OCI-LY3 (cell line): ENCODE data around the gene PTBP3.

Experiments
- H2AFZ ChIP-seq: fragments of 200-600, 300-600 bp; shearing (Covaris generic); 2 replicates; pipeline ENCODE4 v1.6.0; 2014; ENCODE audit warnings: antibody characterized with exemption, low read depth, low read length
- H3K27ac ChIP-seq: fragments of 200-600, 300-600 bp; sonication (generic); 2 replicates; pipeline ENCODE4 v1.5.1; 2014; ENCODE audit warnings: mild to moderate bottlenecking, low read length, moderate library complexity, mixed read lengths
- H3K27me3 ChIP-seq: fragments of 200-600, 300-600 bp; sonication (generic); 2 replicates; pipeline ENCODE4 v1.6.1; 2014; ENCODE audit warnings: low read depth, low read length, mixed read lengths
- H3K36me3 ChIP-seq: fragments of 200-600, 300-600 bp; sonication (generic); replicated peaks from 2 replicates; pipeline ENCODE3; 2014; ENCODE audit warnings: low read depth, low read length, mixed read lengths
- H3K4me1 ChIP-seq: fragments of 300-600, 200-600 bp; sonication (generic); 2 replicates; pipeline ENCODE4 v1.6.1; 2014; ENCODE audit warnings: low read length, mixed read lengths
- H3K4me2 ChIP-seq: fragments of 200-600, 300-600 bp; sonication (generic); 2 replicates; pipeline ENCODE4 v1.6.1; 2014; ENCODE audit warnings: low read length, mixed read lengths
- H3K4me3 ChIP-seq: fragments of 300-600, 200-600 bp; sonication (generic); 2 replicates; pipeline ENCODE4 v1.5.1; 2014; ENCODE audit warnings: antibody characterized with exemption, mild to moderate bottlenecking, low read length, moderate library complexity
- H3K79me2 ChIP-seq: fragments of 300-600, 200-600 bp; shearing (Covaris generic); 2 replicates; pipeline ENCODE4 v1.6.1; 2014; ENCODE audit warnings: mild to moderate bottlenecking, low read length, mixed read lengths
- H3K9ac ChIP-seq: fragments of 300-600, 200-600 bp; shearing (Covaris generic); 2 replicates; pipeline ENCODE4 v1.6.0; 2014; ENCODE audit warnings: mild to moderate bottlenecking, low read length, moderate library complexity
- H3K9me3 ChIP-seq: fragments of 200-600, 300-600 bp; shearing (Covaris generic); 2 replicates; pipeline ENCODE4 v1.6.1; 2014; ENCODE audit warnings: low read length, mixed read lengths; ENCODE audit not compliant: insufficient read depth
- H4K20me1 ChIP-seq: fragments of 200-600, 300-600 bp; sonication (generic); 2 replicates; pipeline ENCODE4 v1.6.1; 2016; ENCODE audit warnings: low read length, mixed read lengths; ENCODE audit not compliant: insufficient read depth
- EZH2phosphoT487 ChIP-seq: fragments of 200-600 bp; shearing (Covaris generic); IDR thresholded peaks from 2 replicates; pipeline ENCODE4 v1.6.1; 2018; ENCODE audit warnings: antibody characterized with exemption, mixed run types, low read depth
- TF ChIP-seq, protein P1 (sequence below): fragments of 200-600, 300-600 bp; sonication (generic); IDR thresholded peaks from 2 replicates; pipeline ENCODE4 v1.5.1; 2014; ENCODE audit warnings: antibody characterized with exemption, low read length, low read depth

PTBP3 gene

DNA sequence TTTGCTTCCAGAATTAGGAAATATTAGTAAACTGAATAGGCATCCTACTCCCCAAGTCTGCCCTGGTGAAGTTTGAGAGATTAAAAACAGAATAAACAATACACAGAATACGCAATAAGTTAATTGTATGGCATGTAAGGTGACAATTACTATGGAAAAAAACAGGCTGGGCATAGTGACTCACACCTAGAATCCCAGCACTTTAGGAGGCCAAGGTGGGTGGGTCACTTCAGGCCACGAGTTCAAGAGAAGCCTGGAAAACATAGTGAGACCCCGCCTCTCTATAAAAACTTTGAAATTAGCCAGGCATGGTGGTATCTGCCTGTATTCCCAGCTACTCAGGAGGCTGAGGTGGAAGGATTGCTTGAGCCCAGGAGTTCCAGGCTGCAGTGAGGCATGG is 94.1 kb downstream of the PTBP3 start:
- Histone ChIP-seq H3K4me2 (no peak overlapping the region), H4K20me1 (no peaks in the 10 kb centered on the region), H3K27me3 (no peaks in the 10 kb centered on the region), H3K27ac (no peak overlapping the region), H2AFZ (no peak overlapping the region), H3K36me3 (no peaks in the 10 kb centered on the region), H3K4me3 (no peak overlapping the region), H3K9ac (no peak overlapping the region), H3K79me2 (no peaks in the 10 kb centered on the region), H3K4me1 (no peaks in the 10 kb centered on the region), H3K9me3 (no peaks in the 10 kb centered on the region)
- TF ChIP-seq, protein P1, sequence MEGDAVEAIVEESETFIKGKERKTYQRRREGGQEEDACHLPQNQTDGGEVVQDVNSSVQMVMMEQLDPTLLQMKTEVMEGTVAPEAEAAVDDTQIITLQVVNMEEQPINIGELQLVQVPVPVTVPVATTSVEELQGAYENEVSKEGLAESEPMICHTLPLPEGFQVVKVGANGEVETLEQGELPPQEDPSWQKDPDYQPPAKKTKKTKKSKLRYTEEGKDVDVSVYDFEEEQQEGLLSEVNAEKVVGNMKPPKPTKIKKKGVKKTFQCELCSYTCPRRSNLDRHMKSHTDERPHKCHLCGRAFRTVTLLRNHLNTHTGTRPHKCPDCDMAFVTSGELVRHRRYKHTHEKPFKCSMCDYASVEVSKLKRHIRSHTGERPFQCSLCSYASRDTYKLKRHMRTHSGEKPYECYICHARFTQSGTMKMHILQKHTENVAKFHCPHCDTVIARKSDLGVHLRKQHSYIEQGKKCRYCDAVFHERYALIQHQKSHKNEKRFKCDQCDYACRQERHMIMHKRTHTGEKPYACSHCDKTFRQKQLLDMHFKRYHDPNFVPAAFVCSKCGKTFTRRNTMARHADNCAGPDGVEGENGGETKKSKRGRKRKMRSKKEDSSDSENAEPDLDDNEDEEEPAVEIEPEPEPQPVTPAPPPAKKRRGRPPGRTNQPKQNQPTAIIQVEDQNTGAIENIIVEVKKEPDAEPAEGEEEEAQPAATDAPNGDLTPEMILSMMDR, result no peak
- TF ChIP-seq EZH2phosphoT487, result no peak

DNA sequence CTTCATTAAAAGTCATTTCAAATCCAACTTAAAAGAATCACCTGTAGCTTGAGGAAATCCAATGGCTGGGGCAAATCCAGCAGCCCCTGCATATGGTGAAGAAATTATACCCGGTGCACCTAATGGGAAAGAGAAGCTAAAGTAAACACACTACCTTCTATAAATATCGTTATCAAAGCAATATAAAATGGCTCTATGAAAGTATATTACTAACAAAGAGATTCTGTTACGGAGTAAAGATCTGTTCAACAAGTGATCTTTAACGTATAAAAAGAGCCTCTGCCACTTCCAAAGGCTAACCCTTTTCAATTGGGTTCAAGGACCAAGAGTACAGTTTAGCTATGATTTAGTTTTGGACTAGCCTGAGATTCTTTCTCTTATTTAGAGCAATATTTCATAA is 98.6 kb downstream of the PTBP3 start:
- TF ChIP-seq, protein P1, result no peak
- TF ChIP-seq EZH2phosphoT487, result no peak
- Histone ChIP-seq H3K27me3 (no peaks in the 10 kb centered on the region), H3K9ac (no peak overlapping the region), H3K27ac (no peak overlapping the region), H3K36me3 (no peaks in the 10 kb centered on the region), H4K20me1 (no peaks in the 10 kb centered on the region), H3K9me3 (no peaks in the 10 kb centered on the region), H3K4me2 (no peak overlapping the region), H3K4me1 (no peaks in the 10 kb centered on the region), H3K4me3 (no peak overlapping the region), H2AFZ (no peak overlapping the region), H3K79me2 (no peaks in the 10 kb centered on the region)

DNA sequence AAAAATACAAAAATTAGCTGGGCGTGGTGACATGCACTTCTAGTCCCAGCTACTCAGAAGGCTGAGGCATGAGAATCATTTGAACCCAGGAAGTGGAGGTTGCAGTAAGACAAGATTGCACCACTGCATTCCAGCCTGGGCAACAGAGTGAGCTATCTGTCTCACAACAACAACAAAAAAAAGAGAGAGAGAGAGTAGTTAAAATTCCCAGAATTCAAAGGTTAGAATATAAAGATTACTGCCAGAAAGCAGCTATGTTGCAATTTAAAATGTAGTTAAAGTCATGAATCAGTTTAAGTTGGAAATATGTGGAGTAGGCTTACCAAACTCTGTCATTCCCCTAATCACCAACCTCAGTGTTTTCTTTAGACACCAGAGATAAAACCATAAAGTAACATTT is 99.7 kb downstream of the PTBP3 start:
- Histone ChIP-seq H2AFZ (no peak overlapping the region), H4K20me1 (no peaks in the 10 kb centered on the region), H3K79me2 (no peaks in the 10 kb centered on the region), H3K27me3 (no peaks in the 10 kb centered on the region), H3K4me1 (no peaks in the 10 kb centered on the region), H3K4me3 (no peak overlapping the region), H3K9ac (no peak overlapping the region), H3K4me2 (no peak overlapping the region), H3K36me3 (no peaks in the 10 kb centered on the region), H3K27ac (no peak overlapping the region), H3K9me3 (no peaks in the 10 kb centered on the region)
- TF ChIP-seq, protein P1, result no peak
- no peak for TF ChIP-seq EZH2phosphoT487

DNA sequence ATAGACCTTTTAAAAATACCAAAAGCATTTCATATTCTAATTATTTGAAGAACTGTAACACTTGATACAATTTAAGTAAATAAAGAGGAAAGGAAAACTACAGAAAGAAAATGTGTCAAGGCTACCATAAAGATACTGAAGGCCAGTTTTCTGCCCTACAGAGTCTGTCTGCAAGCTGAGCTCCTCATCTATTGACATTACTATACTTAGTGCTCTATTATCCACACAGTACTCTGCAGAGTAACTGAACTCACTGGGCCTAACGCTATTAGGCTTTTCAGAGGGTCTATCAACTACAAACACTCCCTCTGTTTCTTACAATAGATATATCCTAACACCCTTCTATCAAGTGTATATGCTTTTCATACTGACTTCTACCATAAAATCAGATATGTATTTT is 101.2 kb downstream of the PTBP3 start:
- no peak overlapping the region for H3K4me3 ChIP-seq
- H3K27ac ChIP-seq, result no peak overlapping the region
- H3K27me3 ChIP-seq, result no peaks in the 10 kb centered on the region
- H3K9ac ChIP-seq, result no peak overlapping the region
- H2AFZ ChIP-seq, result no peak overlapping the region
- H3K4me1 ChIP-seq, result no peaks in the 10 kb centered on the region
- peaks cover 2% of the 10 kb centered on the region for H3K36me3 ChIP-seq
- no peaks in the 10 kb centered on the region for H3K79me2 ChIP-seq
- H4K20me1 ChIP-seq, result no peaks in the 10 kb centered on the region
- no peak overlapping the region for H3K4me2 ChIP-seq
- no peaks in the 10 kb centered on the region for H3K9me3 ChIP-seq
- TF ChIP-seq, protein P1, result no peak
- no peak for TF ChIP-seq EZH2phosphoT487
